Measurements from ENCODE around the gene XPA. TPM values are rescaled to one million over a fixed set of nuclear protein-coding genes. Genes with fewer than 3 reads are reported as not detected.
A peak's percentile ranks its signal among the peaks of the same experiment; 100 is the strongest.

Gene XPA
- total and polyA plus RNA-seq, 2 of the 13 experiments (the other 11 are each of a cell fraction or from before 2014, with no cell fraction given): 2.3 to 15.2 TPM

DNA sequence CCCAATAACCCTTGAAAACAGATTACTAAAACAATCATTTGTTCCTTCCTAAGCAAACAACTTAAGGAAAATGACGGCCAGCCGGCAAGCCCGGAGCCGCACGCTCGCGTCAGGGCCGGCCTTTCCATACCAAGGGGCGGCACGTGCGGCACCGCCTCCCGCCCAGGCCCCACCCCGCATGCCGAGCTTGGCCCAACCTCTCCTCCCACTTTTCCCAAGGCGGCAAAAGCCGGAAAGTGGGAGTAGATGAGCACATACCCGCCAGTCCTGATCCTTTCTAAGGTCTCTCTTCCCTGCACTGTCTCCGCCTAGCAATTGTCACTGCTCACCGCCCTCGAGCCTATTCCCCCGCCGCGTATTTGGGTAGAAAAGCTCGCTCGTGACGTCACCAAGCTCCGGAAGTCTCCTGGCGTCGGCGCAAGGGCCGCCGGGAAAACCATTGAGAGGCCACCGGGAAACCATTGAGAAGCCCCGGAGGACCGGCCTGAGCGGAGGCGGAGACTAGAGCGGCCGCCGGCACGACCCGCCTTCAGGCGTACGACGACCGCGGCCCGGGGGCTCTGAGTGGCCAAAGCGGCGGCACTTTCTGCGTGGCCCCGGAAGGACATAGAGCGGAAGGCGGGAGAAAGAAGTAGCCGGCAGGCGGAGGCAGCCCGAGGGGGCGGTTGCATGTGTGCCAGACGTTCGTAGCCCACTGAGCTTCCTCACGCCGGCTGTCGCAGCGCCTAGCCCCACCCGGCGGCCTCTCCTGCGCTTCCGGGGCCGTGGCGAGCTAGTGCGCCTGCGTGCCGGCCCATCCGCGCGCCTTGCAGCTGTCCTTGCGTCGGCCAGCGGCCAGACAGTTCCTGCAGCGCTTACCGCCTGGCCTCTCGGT is 63.9 kb downstream of the XPA start, which contains the start of the genes NCBP1 and TSTD2 (continued):
- no peak for TF ChIP-seq ZBTB44 (CRISPR knock-in tag; IDR thresholded peaks at IDR 0.05)
- no peak for TF ChIP-seq ZNF790 (CRISPR knock-in tag; IDR thresholded peaks at IDR 0.05; ENCODE audit: borderline replicate concordance)
- TF ChIP-seq RERE (CRISPR knock-in tag; IDR thresholded peaks at IDR 0.05; ENCODE audit: low read depth): no peak
- no peak for TF ChIP-seq FIP1L1 (IDR thresholded peaks at IDR 0.05; ENCODE audit: borderline replicate concordance, insufficient read depth, low read depth, low read length)
- no peak for TF ChIP-seq ZFP62 (CRISPR knock-in tag; IDR thresholded peaks at IDR 0.05)
- TF ChIP-seq KLF9 (CRISPR knock-in tag; IDR thresholded peaks at IDR 0.05; ENCODE audit: low read depth): 0 out of 2 replicates have a peak, but pooled peaks have one; percentile 17
- no peak for TF ChIP-seq ZNF10 (CRISPR knock-in tag; IDR thresholded peaks at IDR 0.05; ENCODE audit: borderline replicate concordance, low read depth)
- TF ChIP-seq, protein P1, sequence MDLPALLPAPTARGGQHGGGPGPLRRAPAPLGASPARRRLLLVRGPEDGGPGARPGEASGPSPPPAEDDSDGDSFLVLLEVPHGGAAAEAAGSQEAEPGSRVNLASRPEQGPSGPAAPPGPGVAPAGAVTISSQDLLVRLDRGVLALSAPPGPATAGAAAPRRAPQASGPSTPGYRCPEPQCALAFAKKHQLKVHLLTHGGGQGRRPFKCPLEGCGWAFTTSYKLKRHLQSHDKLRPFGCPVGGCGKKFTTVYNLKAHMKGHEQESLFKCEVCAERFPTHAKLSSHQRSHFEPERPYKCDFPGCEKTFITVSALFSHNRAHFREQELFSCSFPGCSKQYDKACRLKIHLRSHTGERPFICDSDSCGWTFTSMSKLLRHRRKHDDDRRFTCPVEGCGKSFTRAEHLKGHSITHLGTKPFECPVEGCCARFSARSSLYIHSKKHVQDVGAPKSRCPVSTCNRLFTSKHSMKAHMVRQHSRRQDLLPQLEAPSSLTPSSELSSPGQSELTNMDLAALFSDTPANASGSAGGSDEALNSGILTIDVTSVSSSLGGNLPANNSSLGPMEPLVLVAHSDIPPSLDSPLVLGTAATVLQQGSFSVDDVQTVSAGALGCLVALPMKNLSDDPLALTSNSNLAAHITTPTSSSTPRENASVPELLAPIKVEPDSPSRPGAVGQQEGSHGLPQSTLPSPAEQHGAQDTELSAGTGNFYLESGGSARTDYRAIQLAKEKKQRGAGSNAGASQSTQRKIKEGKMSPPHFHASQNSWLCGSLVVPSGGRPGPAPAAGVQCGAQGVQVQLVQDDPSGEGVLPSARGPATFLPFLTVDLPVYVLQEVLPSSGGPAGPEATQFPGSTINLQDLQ (CRISPR knock-in tag; IDR thresholded peaks at IDR 0.05): peak; percentile 82; the same call in 1 of the 2 replicates
- no peak for TF ChIP-seq PCBP2 (optimal IDR thresholded peaks at IDR 0.05; ENCODE audit: low read depth, low read length, poor library complexity, severe bottlenecking)
- no peak for TF ChIP-seq JUND (CRISPR knock-in tag; IDR thresholded peaks at IDR 0.05)
- no peak for TF ChIP-seq ADNP (CRISPR knock-in tag; IDR thresholded peaks at IDR 0.05)
- TF ChIP-seq KLF16 (CRISPR knock-in tag; IDR thresholded peaks at IDR 0.05): peak in 1 of 2 experiments; percentile 67; a peak in 2 of 4 replicates
- 0 out of 2 replicates have a peak, but pooled peaks have one; percentile 8 for TF ChIP-seq RAD21 (CRISPR knock-in tag; IDR thresholded peaks at IDR 0.05)
- TF ChIP-seq ZNF607 (CRISPR knock-in tag; IDR thresholded peaks at IDR 0.05; ENCODE audit: borderline replicate concordance): peak; percentile 90

Measured in HepG2 (cell line).